B cell (primary cell): ENCODE data around the gene PNPLA1.

Source experiments
- CTCF ChIP-seq: fragments of 200-600 bp; IDR thresholded peaks from one replicate; pipeline ENCODE4 v1.8.0; 2022; ENCODE audit warnings: antibody characterized with exemption, mild to moderate bottlenecking
- EZH2 ChIP-seq: IDR thresholded peaks from 2 replicates; pipeline ENCODE4 v1.6.1; 2012; ENCODE audit warnings: borderline replicate concordance, low read depth, mild to moderate bottlenecking, moderate library complexity, low read length; ENCODE audit not compliant: insufficient read depth, poor library complexity, severe bottlenecking

- no peak for TF ChIP-seq CTCF
- no peak for TF ChIP-seq EZH2
Measured at GRCh38 chr6:36297511-36297910, 27.7 kb downstream of the PNPLA1 start.
